Natural killer cell (primary cell): ENCODE results near the gene DERA. TPM values are rescaled to one million over a fixed set of nuclear protein-coding genes. Genes with fewer than 3 reads are reported as not detected.

Experiments
- ATAC-seq, 3 donors: fragments of 150-1000 bp in 2 of 3; fragments of 200-7000 bp in 1 of 3; cut with Tn5 transposase; 1 replicate in 1 of 3; 2 replicates in 2 of 3; pipeline ENCODE4 v1.10.0; 2021; ENCODE audit warnings: mild to moderate bottlenecking in 2 of 3, moderate library complexity in 2 of 3
- DNase-seq, 2 donors: peaks; one replicate each; pipeline versions ENCODE4 v3.0.0 to v3.0.0-alpha.2; 2013 to 2021; ENCODE audit warnings: mixed read lengths in 1 of 2
- H3K27ac ChIP-seq: one replicate; pipeline ENCODE4 v1.5.1; 2013; ENCODE audit warnings: mild to moderate bottlenecking, low read length
- H3K27me3 ChIP-seq: one replicate; pipeline ENCODE4 v1.6.1; 2013; ENCODE audit warnings: low read length; ENCODE audit not compliant: control insufficient read depth, insufficient read depth
- H3K36me3 ChIP-seq: one replicate; pipeline ENCODE4 v1.6.1; 2013; ENCODE audit warnings: low read length; ENCODE audit not compliant: control insufficient read depth, insufficient read depth
- H3K4me1 ChIP-seq: one replicate; pipeline ENCODE4 v1.6.1; 2013; ENCODE audit warnings: low read length; ENCODE audit not compliant: control insufficient read depth, insufficient read depth
- H3K4me3 ChIP-seq: one replicate; pipeline ENCODE4 v1.5.1; 2013; ENCODE audit warnings: low read length
- H3K9me3 ChIP-seq: one replicate; pipeline ENCODE4 v1.6.1; 2013; ENCODE audit warnings: low read length; ENCODE audit not compliant: control insufficient read depth, insufficient read depth
- H3K27ac Mint-ChIP-seq, 2 donors: one replicate each; pipeline ENCODE4 v1.8.0; 2022; ENCODE audit warnings: mild to moderate bottlenecking in 2 of 2, mixed read lengths in 2 of 2, moderate library complexity in 1 of 2
- H3K27me3 Mint-ChIP-seq, 2 donors: one replicate each; pipeline ENCODE4 v1.8.0; 2022; ENCODE audit warnings: low read depth in 2 of 2, mixed read lengths in 2 of 2
- H3K36me3 Mint-ChIP-seq: one replicate; pipeline ENCODE4 v1.8.0; 2022; ENCODE audit warnings: mixed read lengths
- H3K4me1 Mint-ChIP-seq, 2 donors: one replicate each; pipeline ENCODE4 v1.8.0; 2022; ENCODE audit warnings: mixed read lengths in 2 of 2
- H3K4me3 Mint-ChIP-seq: one replicate; pipeline ENCODE4 v1.8.0; 2022; ENCODE audit warnings: mild to moderate bottlenecking, moderate library complexity, mixed read lengths
- H3K9me3 Mint-ChIP-seq, 2 donors: one replicate each; pipeline ENCODE4 v1.8.0; 2022; ENCODE audit warnings: mixed read lengths in 2 of 2
- WGBS: methylation state at CpG from one replicate; pipeline ENCODE4 v1.1.7; 2013; ENCODE audit warnings: missing lambda C conversion rate; ENCODE audit not compliant: insufficient coverage; 5-methylcytosine and 5-hydroxymethylcytosine counted together
- intact Hi-C: fragments of 100-400 bp; cut with micrococcal nuclease; formaldehyde crosslinking; loops from one replicate; pipeline ENCODE4 v1.14.2; 2022
- total RNA-seq, 4 donors: library from RNA; stranded (reverse); fragments of 120-200 nt in 1 of 4; gene quantifications; one replicate each; pipeline versions ENCODE4 v1.2.3 to v1.2.4, GENCODE V29; 2013 to 2022
- TF ChIP-seq, protein P1 (sequence below): fragments of 200-600 bp; IDR thresholded peaks from one replicate; pipeline ENCODE4 v1.8.0; 2022; ENCODE audit warnings: antibody characterized with exemption

DERA gene
- total RNA-seq, 3 donors from 2014 or later (not counting 1 experiment from before 2014, with no cell fraction given), result 15.6 to 22.1 (median 20.4) TPM

DNA sequence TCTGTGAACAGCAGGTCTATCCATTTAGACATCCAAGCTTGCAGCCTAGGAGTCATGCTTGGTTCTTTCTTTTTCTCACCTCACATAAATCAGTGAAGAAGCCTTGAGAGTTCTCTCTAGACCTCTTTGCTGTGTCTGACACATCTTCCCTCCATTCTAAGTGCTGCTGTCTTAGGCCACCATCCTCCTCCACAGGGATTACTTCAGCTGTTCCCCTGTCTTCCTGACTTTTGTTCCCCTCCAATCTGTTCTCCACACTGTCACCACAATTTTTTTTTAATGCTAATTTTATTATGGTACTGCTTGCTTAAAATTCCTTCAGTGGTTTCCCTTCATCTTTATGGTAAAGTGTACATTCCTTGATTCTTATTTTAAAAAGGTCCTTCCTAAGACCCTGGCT, 71.8 kb downstream of the DERA start:
- H3K27me3 ChIP-seq, result no peaks in the 10 kb centered on the region
- no peaks in the 10 kb centered on the region for H3K36me3 Mint-ChIP-seq
- H3K36me3 ChIP-seq, result peaks cover 16% of the 10 kb centered on the region
- TF ChIP-seq, protein P1, sequence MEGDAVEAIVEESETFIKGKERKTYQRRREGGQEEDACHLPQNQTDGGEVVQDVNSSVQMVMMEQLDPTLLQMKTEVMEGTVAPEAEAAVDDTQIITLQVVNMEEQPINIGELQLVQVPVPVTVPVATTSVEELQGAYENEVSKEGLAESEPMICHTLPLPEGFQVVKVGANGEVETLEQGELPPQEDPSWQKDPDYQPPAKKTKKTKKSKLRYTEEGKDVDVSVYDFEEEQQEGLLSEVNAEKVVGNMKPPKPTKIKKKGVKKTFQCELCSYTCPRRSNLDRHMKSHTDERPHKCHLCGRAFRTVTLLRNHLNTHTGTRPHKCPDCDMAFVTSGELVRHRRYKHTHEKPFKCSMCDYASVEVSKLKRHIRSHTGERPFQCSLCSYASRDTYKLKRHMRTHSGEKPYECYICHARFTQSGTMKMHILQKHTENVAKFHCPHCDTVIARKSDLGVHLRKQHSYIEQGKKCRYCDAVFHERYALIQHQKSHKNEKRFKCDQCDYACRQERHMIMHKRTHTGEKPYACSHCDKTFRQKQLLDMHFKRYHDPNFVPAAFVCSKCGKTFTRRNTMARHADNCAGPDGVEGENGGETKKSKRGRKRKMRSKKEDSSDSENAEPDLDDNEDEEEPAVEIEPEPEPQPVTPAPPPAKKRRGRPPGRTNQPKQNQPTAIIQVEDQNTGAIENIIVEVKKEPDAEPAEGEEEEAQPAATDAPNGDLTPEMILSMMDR, result no peak
- no peak overlapping the region for H3K4me3 ChIP-seq
- ATAC-seq, result no peak
- H3K4me3 Mint-ChIP-seq, result no peak overlapping the region
- no peak overlapping the region for H3K27ac ChIP-seq
- intact Hi-C loops, result no loop called here
- H3K4me1 ChIP-seq, result no peaks in the 10 kb centered on the region
- H3K27ac Mint-ChIP-seq, result no peak overlapping the region
- H3K4me1 Mint-ChIP-seq, result peaks cover 0 to 10% of the 10 kb centered on the region in 2 donors
- no peaks in the 10 kb centered on the region for H3K27me3 Mint-ChIP-seq
- no peaks in the 10 kb centered on the region for H3K9me3 ChIP-seq
- H3K9me3 Mint-ChIP-seq, result no peaks in the 10 kb centered on the region
- no peak for DNase-seq

DNA sequence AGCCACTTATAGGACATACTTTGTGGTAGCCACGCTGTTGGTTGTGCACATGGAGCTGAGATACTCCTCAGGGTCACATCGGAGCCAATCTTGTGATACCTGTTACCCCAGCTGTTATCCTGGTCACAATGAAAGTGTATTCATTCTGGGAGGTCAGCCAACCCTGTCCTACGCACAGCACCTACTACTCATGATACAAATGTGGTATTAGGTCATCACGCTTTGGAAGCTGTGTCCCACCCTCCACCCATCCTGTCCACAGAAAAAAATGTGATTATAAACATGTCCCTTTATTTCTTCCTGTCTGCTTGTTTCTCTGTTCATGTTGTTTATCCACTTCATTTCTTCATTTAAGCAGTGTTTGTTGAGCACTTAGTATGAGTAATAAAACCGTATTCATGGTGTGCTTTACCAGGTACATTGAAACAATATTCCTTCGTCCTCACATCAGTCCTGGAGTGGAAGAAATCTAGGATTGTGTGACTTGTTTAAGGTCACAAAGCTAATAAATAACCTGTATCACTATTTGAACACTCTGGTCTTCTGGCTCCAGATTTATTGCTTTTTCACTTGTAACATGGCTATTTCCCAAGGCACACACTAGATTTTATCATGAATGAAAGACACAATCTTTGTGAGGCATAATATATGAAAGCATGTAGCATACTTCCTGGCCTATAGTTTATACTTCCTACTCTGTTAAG, 73.1 kb downstream of the DERA start:
- no peak for ATAC-seq
- H3K27ac Mint-ChIP-seq, result no peak overlapping the region
- no peaks in the 10 kb centered on the region for H3K4me1 ChIP-seq
- no peak overlapping the region for H3K27ac ChIP-seq
- no peaks in the 10 kb centered on the region for H3K27me3 ChIP-seq
- intact Hi-C loops, result no loop called here
- H3K9me3 Mint-ChIP-seq, result no peaks in the 10 kb centered on the region
- TF ChIP-seq, protein P1, result no peak
- H3K36me3 Mint-ChIP-seq, result no peaks in the 10 kb centered on the region
- H3K4me3 Mint-ChIP-seq, result no peak overlapping the region
- WGBS, result 94% methylated on average over 5 of the region's 6 CpGs
- DNase-seq, result no peak
- H3K27me3 Mint-ChIP-seq, result no peaks in the 10 kb centered on the region
- H3K4me1 Mint-ChIP-seq, result peaks cover 0 to 6% of the 10 kb centered on the region in 2 donors
- no peak overlapping the region for H3K4me3 ChIP-seq
- H3K9me3 ChIP-seq, result no peaks in the 10 kb centered on the region
- H3K36me3 ChIP-seq, result peaks cover 24% of the 10 kb centered on the region

GRCh38 chr12:15984963-15985362, 73.8 kb downstream of the DERA start:
- Mint-ChIP-seq H3K9me3 (no peaks in the 10 kb centered on the region), H3K36me3 (no peaks in the 10 kb centered on the region), H3K4me3 (no peak overlapping the region), H3K4me1 (peaks cover 0 to 6% of the 10 kb centered on the region in 2 donors), H3K27me3 (no peaks in the 10 kb centered on the region), H3K27ac (no peak overlapping the region)
- no peaks in the 10 kb centered on the region for H3K27me3 ChIP-seq
- H3K9me3 ChIP-seq, result no peaks in the 10 kb centered on the region
- H3K4me3 ChIP-seq, result no peak overlapping the region
- ATAC-seq, result no peak
- H3K4me1 ChIP-seq, result no peaks in the 10 kb centered on the region
- TF ChIP-seq, protein P1, result no peak
- intact Hi-C loops, result no loop called here
- H3K27ac ChIP-seq, result no peak overlapping the region
- no peak for DNase-seq
- H3K36me3 ChIP-seq, result peaks cover 24% of the 10 kb centered on the region
- 89% methylated on average over 2 of the region's 2 CpGs for WGBS

- Histone ChIP-seq H3K4me1 (no peaks in the 10 kb centered on the region), H3K27ac (no peak overlapping the region), H3K9me3 (no peaks in the 10 kb centered on the region), H3K27me3 (no peaks in the 10 kb centered on the region), H3K4me3 (no peak overlapping the region), H3K36me3 (peaks cover 24% of the 10 kb centered on the region)
- TF ChIP-seq, protein P1, result no peak
- no peak overlapping the region for H3K4me3 Mint-ChIP-seq
- WGBS, result 99% methylated on average over 11 of the region's 11 CpGs
- intact Hi-C loops, result no loop called here
- DNase-seq (no peak), ATAC-seq (no peak)
- H3K36me3 Mint-ChIP-seq, result peaks cover 11% of the 10 kb centered on the region
- no peaks in the 10 kb centered on the region for H3K27me3 Mint-ChIP-seq
- peaks cover 0 to 6% of the 10 kb centered on the region in 2 donors for H3K4me1 Mint-ChIP-seq
- H3K27ac Mint-ChIP-seq, result no peak overlapping the region
- no peaks in the 10 kb centered on the region for H3K9me3 Mint-ChIP-seq
Observed at GRCh38 chr12:15987696-15988095, 76.6 kb downstream of the DERA start.
